Smooth muscle cell (in vitro differentiated cells): Measurements from ENCODE around the gene GPR26. TPM values are rescaled to one million over a fixed set of nuclear protein-coding genes. Genes with fewer than 3 reads are reported as not detected.

Experiments used
- DNase-seq: peaks from one replicate; lab custom pipeline; 2025; ENCODE audit not compliant: unreplicated experiment; lab: John Stamatoyannopoulos, UW
- H2AFZ ChIP-seq: fragments of 200-600 bp; sonication (generic); 2 replicates; pipeline ENCODE4 v1.6.0; 2016; ENCODE audit warnings: antibody characterized with exemption, low read depth, mild to moderate bottlenecking
- H3F3A ChIP-seq: fragments of 200-600 bp; sonication (generic); 2 replicates; pipeline ENCODE4 v1.6.0; 2017; ENCODE audit warnings: antibody characterized with exemption, low read depth
- H3K27ac ChIP-seq: fragments of 200-600 bp; sonication (generic); 2 replicates; pipeline ENCODE4 v1.5.1; 2016; ENCODE audit warnings: low read depth, mild to moderate bottlenecking
- H3K27me3 ChIP-seq: fragments of 200-600 bp; sonication (generic); 2 replicates; pipeline ENCODE4 v1.6.1; 2016; ENCODE audit warnings: low read depth, mild to moderate bottlenecking
- H3K36me3 ChIP-seq: fragments of 200-600 bp; sonication (generic); 2 replicates; pipeline ENCODE4 v1.5.1; 2016; ENCODE audit warnings: low read depth
- H3K4me1 ChIP-seq: fragments of 200-600 bp; sonication (generic); 2 replicates; pipeline ENCODE4 v1.5.1; 2016; ENCODE audit warnings: low read depth
- H3K4me2 ChIP-seq: fragments of 200-600 bp; sonication (generic); 2 replicates; pipeline ENCODE4 v1.6.0; 2016; ENCODE audit warnings: mild to moderate bottlenecking
- H3K4me3 ChIP-seq: fragments of 200-600 bp; sonication (generic); 2 replicates; pipeline ENCODE4 v1.5.1; 2016; ENCODE audit warnings: mild to moderate bottlenecking
- H3K79me2 ChIP-seq: fragments of 200-600 bp; sonication (generic); 2 replicates; pipeline ENCODE4 v1.6.0; 2016; ENCODE audit warnings: low read depth, mild to moderate bottlenecking
- H3K9ac ChIP-seq: fragments of 200-600 bp; sonication (generic); 2 replicates; pipeline ENCODE4 v1.6.0; 2016; ENCODE audit warnings: low read depth
- H3K9me3 ChIP-seq: fragments of 200-600 bp; sonication (generic); replicated peaks from 2 replicates; pipeline ENCODE4 v1.5.1; 2016; ENCODE audit warnings: low read depth
- H4K20me1 ChIP-seq: fragments of 200-600 bp; sonication (generic); 2 replicates; pipeline ENCODE4 v1.6.0; 2016; ENCODE audit warnings: low read depth
- CTCF ChIP-seq: fragments of 200-600 bp; sonication (generic); IDR thresholded peaks from 2 replicates; pipeline ENCODE4 v1.5.1; 2017; ENCODE audit warnings: borderline replicate concordance, mild to moderate bottlenecking, antibody characterized with exemption; ENCODE audit not compliant: insufficient read depth, poor library complexity, severe bottlenecking
- WGBS: methylation state at CpG from one replicate; pipeline ENCODE4 v1.1.7; 2016; ENCODE audit warnings: low lambda C conversion rate; 5-methylcytosine and 5-hydroxymethylcytosine counted together
- polyA plus RNA-seq: library from polyadenylated mRNA; unstranded; fragments of >200 nt; fragmentation: Nextera tagmentation; extraction: Ambion mirVana; gene quantifications from 2 replicates; pipeline ENCODE4 v1.2.1, GENCODE V29; 2016
- total RNA-seq: library from RNA; depleted of rRNA; stranded (reverse); fragments of >200 nt; gene quantifications from 2 replicates; pipeline ENCODE4 v1.2.3, GENCODE V29; 2014

GPR26 gene
- total and polyA plus RNA-seq, 2 experiments from 2014 or later = not detected

- Histone ChIP-seq H2AFZ (no peak overlapping the region), H3F3A (no peaks in the 10 kb centered on the region), H3K27me3 (peaks cover 21% of the 10 kb centered on the region), H3K36me3 (no peaks in the 10 kb centered on the region), H3K9me3 (no peaks in the 10 kb centered on the region), H3K4me3 (no peak overlapping the region), H3K4me2 (no peak overlapping the region), H3K27ac (no peak overlapping the region), H3K4me1 (no peaks in the 10 kb centered on the region), H3K79me2 (no peaks in the 10 kb centered on the region), H4K20me1 (no peaks in the 10 kb centered on the region), H3K9ac (no peak overlapping the region)
- no peak for DNase-seq
- TF ChIP-seq CTCF = no peak
- WGBS = 85% methylated on average over 2 of the region's 2 CpGs
Observed at GRCh38 chr10:123624086-123624485, 42.1 kb upstream of the GPR26 start.

GRCh38 chr10:123633106-123633505 lies 33.0 kb upstream of the GPR26 start:
- no peak for TF ChIP-seq CTCF
- no peak for DNase-seq
- 90% methylated on average over 3 of the region's 3 CpGs for WGBS

GRCh38 chr10:123633636-123634035 lies 32.5 kb upstream of the GPR26 start:
- WGBS = 76% methylated on average over 5 of the region's 5 CpGs
- Histone ChIP-seq H3K9me3 (no peaks in the 10 kb centered on the region), H3K9ac (no peak overlapping the region), H3K27ac (no peak overlapping the region), H3K36me3 (no peaks in the 10 kb centered on the region), H2AFZ (no peak overlapping the region), H3K27me3 (no peaks in the 10 kb centered on the region), H4K20me1 (no peaks in the 10 kb centered on the region), H3K4me2 (no peak overlapping the region), H3K4me3 (no peak overlapping the region), H3F3A (peaks cover 7% of the 10 kb centered on the region), H3K79me2 (no peaks in the 10 kb centered on the region), H3K4me1 (no peaks in the 10 kb centered on the region)
- no peak for DNase-seq
- no peak for TF ChIP-seq CTCF

More at GRCh38 chr10:123633106-123633505, 33.0 kb upstream of the GPR26 start:
- Histone ChIP-seq H2AFZ (no peak overlapping the region), H3K4me3 (no peak overlapping the region), H3K27ac (no peak overlapping the region), H3K4me2 (no peak overlapping the region), H3K9ac (no peak overlapping the region), H4K20me1 (no peaks in the 10 kb centered on the region), H3K27me3 (no peaks in the 10 kb centered on the region), H3F3A (peaks cover 7% of the 10 kb centered on the region), H3K9me3 (no peaks in the 10 kb centered on the region), H3K36me3 (no peaks in the 10 kb centered on the region), H3K4me1 (no peaks in the 10 kb centered on the region), H3K79me2 (no peaks in the 10 kb centered on the region)

- no peaks in the 10 kb centered on the region for H3K36me3 ChIP-seq
- no peaks in the 10 kb centered on the region for H3K79me2 ChIP-seq
- no peak overlapping the region for H3K9ac ChIP-seq
- peaks cover 7% of the 10 kb centered on the region for H3F3A ChIP-seq
- no peak overlapping the region for H3K4me3 ChIP-seq
- H3K4me2 ChIP-seq = no peak overlapping the region
- no peak overlapping the region for H3K27ac ChIP-seq
- H3K27me3 ChIP-seq = no peaks in the 10 kb centered on the region
- no peaks in the 10 kb centered on the region for H4K20me1 ChIP-seq
- 94% methylated on average over 6 of the region's 6 CpGs for WGBS
- no peak overlapping the region for H2AFZ ChIP-seq
- no peaks in the 10 kb centered on the region for H3K4me1 ChIP-seq
- TF ChIP-seq CTCF = no peak
- DNase-seq = no peak
- H3K9me3 ChIP-seq = no peaks in the 10 kb centered on the region
Observed at GRCh38 chr10:123634221-123634620, 31.9 kb upstream of the GPR26 start.
